HG03442 (cell line): Measurements from ENCODE around the gene AMACR.
"Not testable (repeated sequence)": the region's sequence is repeated elsewhere in the genome, so short reads cannot be mapped to it uniquely, and the experiment has no call there.

Source experiments
- ATAC-seq: cut with Tn5 transposase; IDR thresholded peaks from one replicate; pipeline ENCODE4 v1.9.1; 2021; ENCODE audit warnings: mild to moderate bottlenecking, moderate library complexity; ENCODE audit not compliant: unreplicated experiment

Gene AMACR

DNA sequence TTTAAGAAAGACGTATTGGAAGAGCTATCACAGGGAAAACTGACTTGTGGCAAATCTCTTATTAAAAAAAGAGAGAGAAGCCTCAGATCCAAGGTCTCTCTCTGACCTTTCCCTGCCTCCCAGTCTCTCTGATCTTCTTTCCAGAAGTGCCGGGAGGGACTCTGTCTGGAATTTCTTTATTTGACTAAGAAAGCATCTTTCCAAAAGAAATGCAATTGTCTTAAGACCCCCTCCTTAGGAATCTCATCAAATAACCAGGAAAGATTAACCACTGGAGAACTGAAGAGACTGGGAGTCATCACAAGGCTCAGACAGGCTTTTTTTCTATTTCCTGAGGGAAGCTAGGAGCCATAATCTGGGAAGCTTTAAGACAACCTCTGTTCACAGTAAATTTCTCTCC, 30.5 kb upstream of the AMACR start:
- no peak for ATAC-seq

DNA sequence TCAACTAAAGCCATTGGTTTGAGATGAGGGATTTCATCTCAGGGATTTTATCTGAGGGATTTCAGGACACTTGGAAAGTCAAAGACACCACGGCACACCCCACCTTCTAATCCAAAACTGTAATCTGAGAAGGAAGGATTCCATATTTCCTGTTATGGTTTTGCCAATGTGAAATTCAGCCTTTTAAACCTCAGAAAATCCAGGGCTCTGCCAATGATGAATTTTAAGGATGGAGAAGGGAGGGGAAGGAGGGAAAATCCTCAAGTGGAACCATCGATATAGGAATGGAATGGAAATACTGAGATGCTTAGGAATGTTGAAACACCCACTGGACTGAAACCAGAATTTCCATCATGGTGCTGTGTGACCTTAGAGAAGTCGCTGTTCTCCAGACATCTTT, 29.9 kb upstream of the AMACR start:
- ATAC-seq = no peak

DNA sequence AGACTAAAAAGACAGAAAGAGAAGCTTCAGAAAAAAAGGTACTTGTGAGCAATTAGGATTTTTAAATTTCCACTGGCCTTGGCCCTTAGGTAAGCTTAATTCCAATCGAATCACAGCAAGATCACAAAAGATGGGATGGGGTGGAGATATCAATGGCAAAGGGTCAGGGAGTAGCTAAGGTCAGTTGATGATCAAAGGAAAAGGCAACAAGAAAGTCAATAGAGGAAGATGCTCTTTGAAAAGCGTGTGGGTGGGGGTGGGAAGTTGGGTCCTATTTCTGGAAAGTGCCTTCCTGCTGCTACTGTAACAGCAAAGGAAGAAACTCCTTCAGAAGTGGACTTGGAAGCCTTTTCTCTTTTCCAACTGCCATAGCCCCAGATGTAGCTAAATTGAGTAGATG, 27.9 kb upstream of the AMACR start:
- ATAC-seq = no peak

DNA sequence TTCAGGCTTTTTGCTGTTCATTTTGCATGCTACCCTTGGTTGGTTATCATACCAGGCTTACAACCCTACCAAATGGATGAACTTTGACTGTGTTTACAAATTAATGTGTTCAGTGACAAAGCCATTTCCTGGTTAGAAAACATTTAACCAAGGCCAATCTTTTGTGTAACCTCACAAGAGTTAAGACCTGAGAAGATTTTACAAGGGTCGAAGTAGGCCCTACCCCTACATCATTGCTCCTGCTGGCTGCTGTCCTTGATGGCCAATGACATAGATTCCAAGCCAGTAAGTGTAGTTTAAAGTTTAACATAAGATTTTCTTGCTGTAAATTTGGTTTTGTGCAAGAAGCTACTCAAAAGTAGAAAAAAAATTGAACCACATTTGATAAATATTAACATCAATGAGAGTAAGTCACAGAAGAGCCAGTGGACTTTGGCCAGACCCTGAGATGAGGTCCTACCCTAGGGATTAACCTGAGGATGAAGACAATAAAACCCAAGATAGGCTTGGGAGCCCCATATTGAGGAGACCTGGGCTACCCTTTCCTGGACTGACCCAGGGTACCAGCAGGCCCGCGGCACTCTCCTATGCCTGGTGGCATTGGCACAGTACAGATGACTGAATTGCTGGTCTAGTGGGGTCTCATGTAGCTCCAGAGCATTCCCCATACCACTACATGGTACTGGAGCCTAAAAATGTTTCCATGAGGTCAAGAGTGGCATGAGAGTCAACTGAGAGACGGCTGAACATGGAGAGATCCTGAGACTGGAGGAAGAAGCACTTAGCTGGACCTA, 26.9 kb upstream of the AMACR start:
- ATAC-seq = no peak

DNA sequence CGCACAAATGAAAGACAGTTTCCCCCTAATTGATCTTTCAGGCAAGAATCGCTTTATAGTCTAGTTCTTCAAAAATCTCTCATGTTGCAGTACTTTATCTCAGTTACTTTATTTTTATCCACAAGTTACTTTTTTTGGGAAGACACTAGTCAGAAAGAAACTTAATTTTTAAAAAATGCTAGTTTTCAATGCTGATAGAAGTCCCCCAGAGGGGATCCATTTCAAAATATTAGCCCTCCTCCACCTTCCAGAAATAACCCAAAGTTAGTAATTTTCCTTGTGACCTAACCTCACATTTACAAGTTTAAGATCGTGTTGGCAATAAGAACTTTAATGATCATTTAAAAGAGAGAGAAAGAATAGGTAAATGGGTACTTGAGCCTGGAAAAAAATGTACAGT, 24.1 kb upstream of the AMACR start:
- ATAC-seq = no peak

DNA sequence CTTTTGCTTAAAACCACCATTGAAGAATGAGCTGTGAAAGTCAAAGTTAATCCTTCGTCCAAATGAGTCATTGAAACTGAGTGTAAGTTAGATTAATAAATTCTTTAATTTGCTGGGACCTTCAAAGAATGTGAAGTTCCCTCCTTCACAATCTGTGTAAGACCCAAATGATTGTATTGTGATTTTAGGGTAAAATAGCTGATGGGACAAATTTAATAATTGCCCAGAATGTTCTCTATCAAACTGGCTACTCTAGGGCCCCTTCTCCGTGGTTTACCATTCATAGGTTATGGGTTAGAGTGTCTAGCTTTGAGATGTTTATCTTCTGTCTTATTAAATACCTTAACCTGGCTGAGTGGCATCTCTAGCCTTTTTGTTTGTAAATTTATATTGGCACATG, 23.3 kb upstream of the AMACR start:
- no peak for ATAC-seq

DNA sequence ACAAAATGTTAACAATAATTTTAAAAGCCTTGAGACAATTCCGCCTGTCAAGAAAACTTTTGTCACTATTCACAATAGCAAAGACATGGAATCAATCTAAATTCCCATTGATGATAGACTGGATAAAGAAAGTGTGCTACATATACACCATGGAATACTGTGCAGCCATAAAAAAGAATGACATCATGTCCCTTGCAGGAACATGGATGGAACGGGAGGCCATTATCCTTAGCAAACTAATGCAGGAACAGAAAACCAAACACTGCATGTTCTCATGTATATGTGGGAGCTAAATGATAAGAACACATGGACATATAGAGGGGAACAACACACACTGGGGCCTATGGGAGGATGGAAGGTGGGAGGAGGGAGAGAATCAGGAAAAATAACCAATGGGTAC, 22.7 kb upstream of the AMACR start:
- ATAC-seq = not testable (repeated sequence)

DNA sequence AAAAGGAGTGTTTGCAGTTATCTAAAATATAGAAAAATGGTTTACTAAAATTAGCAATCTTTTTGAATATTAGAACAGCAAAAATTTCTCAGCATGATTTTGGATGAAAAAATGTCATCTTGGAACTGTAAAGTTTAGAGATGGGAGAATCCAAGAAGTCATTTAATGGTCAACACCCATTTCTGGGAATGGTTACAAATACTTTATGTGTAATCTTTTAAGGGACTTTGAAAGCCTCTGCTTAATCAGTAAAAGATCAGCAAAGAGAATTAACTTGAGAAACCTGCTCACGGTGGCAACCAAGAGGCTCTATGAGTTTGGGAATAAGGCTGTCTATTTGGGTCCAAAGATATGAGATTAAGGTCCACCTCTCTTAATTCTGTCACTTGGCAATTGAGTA, 22.2 kb upstream of the AMACR start:
- no peak for ATAC-seq

DNA sequence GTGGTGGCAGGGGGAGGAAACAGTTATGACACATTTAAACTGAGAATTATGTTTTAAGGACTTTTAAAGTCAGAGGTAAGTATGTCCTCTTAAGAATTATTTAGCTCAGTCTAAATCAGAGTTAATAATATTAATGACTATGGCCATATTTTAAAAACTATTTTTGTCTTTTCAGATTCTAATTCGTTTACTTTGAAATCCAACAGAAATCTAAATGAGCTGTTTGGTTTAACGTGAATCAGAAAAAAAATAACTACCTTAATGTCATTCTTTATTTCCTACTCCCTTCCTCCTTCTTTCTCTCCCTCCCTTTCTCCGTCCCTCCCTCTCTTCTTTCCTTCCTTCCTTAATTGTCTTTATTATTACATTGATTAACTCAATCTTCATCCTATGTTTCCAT, 20.5 kb upstream of the AMACR start:
- no peak for ATAC-seq

DNA sequence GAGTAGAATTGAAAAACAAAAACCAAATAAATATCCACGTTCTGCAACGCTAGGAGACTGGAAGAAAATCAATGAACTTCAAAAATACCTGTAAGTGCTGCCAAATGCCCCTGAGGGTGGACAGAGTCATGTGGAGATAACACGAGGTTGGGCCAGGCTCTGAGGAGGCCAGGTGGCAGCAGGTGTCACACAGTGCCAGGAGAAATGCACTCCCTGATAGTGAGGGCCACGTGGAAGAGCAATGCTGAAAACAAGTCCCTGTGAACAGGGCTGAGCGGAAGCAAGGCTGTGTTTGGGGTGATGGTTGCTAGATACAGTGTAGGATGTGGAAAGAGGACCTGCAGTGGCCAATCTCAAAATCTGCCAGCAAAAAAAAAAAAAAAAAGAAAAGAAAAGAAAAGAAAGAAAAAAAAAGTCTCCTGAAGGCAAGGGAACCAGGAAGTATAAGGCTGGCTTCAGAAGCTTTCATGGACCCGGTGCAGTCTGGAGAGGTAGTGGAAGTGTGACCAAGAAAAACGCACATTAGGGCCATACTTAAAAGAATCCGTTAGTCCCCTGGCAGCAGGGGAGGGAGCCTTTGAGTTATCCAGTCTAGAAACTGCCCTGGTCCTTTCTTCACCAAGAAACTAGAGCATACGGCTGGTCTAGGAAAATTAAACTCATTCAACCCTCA, 18.4 kb upstream of the AMACR start:
- ATAC-seq = no peak

DNA sequence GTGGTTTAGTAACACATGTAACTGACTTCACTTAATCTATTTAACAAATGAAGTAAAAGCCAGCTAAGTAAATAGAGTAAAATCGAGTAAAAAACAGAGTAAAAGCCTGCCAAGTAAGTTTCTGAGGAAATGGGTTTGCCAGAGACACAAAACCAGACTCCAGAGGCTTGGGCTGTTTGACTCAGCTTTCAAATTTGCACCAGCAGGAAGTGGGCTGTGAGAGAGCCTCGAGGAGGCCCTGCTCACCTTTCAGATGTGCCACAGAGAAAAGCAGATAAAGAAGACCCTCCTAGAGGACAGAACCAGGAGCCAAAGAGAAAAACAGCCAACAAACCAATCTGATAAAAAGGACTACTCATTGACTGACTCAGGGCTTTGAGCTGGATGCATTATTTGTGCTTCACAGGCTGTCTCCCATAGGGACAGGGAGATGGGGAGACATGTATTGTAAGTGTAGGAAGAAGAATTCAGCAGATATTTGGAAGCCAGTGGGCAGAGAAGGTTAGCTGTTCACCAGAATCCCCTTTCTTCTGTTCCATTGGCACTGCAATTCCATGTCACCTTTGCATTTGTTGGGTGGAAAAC, 14.4 kb upstream of the AMACR start:
- peak; percentile 88 for ATAC-seq

DNA sequence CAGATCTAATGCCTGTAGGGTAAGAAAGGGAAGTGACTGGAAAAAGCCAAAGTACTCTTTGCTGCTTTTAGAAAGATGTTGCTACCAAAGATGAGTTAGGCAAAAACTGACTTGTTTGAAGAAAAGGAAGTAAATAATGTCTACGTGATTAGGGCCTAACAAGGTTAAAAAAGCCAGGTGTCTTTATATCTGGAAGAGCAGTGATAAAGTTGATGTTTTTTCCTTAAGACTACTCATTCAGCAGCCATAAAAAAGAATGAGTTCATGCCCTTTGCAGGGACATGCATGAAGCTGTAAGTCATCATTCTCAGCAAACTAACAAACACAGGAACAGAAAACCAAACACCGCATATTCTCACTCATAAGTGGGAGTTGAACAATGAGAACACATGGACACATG, 13.5 kb upstream of the AMACR start:
- no peak for ATAC-seq

DNA sequence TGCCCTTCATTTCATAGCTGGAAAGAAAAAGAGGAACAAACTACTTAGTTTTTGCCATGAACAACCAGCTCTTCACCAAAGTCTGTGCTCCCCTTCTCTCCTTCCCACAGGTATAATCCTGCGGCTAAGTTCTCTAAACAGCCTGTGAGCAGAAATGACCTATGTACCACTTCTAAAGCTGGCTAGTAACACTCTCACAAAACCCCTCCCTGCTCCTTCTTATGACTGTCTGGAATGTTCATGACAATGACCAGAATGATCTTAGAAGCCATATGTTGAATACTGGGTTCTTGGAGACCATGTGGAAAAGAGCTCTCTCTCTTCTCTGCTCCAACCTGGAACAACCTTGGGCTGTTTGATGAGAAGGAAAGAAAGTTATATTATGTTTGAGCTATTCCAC, 12.9 kb upstream of the AMACR start:
- ATAC-seq = no peak

DNA sequence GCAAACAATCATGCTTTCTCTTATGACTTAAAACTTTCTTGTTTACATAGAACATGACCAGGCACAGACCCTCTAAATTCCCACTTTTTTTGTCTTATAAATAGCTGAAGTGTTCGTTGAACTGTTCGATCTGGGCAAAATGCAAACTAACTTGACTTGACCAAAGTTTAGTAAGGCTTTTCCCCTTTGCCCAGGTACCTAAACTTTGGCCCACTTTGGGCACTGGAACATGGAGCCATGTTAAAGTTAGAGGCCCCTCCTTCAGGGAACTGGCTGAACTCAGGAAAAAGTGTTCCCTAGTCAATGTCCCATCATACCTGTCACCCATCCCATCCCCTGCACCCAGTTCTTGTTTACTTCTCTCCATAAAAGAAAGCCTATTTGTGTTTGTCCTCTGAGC, 9.4 kb upstream of the AMACR start:
- no peak for ATAC-seq

DNA sequence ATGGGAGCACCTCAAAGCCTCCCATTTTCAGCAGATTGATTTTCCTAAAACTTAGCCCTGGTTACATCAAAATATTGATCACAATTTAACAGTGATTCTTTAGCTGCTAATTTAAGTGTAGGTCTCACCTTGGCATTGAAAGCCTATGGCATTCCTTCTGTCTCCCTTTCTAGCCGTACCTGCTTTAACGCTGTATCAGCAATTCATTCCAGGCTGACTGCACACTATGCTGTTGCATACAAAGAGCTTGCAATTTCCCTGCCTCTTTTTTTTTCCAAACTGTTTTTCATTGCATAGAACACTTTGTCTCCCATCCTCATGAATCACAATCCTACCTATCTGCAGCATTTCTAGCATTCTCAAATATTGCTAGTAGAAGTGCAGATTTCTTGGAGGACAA, 8.9 kb upstream of the AMACR start:
- no peak for ATAC-seq

DNA sequence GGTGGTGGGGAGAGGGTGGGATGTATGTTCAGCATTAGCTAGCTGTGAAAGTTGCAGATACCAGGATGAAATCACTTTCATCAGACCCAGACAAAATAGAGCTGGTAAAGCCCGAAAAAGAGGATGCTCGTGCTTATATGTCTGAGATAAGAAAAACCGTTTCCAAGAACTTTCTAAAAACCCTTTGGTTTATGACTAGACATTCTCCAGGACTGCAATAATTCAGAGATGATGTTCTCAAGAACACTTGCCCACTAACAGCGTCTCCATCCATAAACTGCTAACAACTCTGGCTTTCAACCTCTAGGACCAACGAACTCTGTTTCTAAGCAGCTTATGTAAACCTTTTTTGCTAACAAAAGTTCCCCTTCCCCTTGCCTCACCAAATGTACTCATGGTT, 8.4 kb upstream of the AMACR start:
- no peak for ATAC-seq

DNA sequence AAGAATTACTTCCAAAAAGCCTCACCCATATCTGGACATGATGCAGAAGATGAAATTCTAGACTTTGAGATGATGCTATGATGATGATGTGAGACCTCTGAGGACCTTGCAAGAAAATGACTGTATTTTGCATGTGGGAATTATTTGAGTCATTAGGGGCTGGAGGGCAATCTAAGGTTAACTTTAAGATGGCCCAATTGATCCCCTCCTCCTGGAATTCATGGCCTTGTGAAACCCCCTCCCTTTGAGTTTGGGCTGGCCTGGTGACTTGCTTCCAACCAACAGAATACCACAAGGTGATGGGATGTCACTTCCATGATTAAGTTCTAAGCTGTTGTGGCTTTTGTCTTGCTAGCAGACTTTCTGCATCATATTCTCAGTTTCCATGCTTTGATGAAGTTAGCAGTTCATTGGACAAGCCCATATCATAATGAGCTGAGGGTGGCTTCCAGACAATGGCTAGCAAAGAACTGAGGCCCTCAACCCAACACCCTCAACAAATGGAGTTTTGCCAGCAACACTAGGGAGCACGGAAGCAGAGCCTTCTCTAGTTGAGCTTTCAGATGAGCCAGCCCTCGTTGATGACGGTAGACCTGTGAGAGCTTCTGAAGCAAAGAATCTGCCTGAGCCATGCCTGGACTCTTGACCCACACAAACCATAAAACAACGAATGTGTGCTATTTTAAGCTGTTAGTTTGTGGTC, 7.4 kb upstream of the AMACR start:
- ATAC-seq = no peak

DNA sequence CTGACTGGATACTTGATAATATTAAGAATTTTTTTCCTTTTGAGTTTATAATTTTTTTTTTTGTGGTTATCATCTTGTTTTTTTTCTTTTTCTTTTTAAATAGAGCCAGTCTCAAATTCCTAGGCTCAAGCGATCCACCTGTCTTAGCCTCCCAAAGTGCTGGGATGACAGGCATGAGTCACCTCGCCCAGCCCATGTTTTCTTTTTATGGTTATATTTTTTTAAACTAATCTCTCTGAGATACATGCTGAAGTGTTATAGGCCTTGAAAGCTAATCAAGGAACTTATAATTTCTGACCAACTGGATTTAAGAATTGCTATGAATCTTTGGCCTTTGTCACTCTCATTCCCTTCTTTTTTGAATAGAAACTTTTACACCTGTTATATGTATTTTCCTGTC, 6.8 kb upstream of the AMACR start:
- no peak for ATAC-seq

DNA sequence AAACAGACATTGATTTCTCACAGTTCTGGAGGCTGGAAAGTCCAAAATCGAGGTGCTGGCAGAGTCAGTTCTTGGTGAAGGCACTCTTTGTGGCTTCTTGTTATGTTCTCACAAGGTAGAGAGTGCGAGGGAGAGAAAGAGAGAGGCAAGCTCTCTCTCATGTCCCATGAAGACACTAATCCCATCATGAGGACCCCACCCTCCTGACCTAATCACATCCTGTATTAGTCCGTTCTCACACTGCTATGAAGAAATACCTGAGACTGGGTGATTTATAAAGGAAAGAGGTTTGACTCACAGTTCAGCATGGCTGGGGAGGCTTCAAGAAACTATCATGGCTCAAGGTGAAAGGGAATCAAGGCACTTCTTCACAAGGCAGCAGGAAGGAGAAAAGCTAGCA, 5.7 kb upstream of the AMACR start:
- ATAC-seq = no peak

DNA sequence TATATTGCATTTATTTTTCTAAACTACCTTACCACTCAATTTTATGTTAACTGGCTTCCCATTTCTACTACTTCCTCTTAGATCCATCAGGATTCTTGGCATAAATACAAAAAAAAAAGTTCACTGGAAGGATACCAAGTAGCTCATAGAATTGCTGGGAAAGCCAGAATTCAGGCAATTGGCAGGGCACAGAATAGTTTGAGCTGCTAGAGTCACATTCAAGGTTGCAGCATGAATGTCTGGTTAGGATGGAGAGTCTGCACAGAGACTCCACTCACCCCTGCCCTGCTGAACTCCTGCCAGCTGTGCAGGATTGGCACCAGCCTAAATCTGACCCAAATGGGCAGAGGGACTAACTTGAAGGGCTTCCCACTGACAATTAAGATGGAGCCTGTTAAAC, 4.9 kb upstream of the AMACR start:
- no peak for ATAC-seq

DNA sequence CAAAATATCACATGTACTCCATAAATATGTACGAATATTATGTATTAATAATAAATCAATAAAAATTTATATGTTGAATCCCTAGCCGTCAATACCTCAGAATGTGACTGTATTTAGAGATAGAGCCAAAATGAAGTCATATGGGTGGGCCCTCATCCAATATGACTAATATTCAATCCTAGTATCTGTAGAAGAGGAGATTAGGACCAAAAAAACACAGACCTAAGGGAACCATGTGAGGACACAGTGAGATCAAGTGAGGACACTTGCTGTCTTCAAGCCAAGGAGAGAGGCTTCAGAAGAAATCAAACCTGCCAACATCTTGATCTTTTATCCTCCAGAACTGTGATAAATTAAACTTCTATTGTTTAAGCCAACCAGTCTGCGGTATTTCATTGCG, 3.7 kb upstream of the AMACR start:
- no peak for ATAC-seq

DNA sequence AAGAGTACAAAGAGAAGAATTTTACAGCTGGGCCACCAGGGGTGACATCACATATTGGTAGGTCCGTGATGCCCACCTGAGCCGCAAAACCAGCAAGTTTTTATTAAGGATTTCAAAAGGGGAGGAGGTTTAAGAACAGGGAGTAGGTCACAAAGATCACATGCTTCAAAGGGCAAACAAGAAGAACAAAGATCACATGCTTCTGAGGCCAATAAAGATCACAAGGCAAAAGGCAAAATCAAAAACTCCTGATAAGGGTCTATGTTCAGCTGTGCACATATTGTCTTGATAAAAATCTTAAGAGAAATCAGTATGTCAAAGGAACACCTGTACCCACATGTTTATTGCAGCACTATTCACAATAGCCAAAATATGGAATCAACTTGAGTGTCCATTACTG, 2.3 kb upstream of the AMACR start:
- not testable (repeated sequence) for ATAC-seq
